HG03460 (cell line): ENCODE data around the gene DSCAML1.

Experiments
- ATAC-seq: cut with Tn5 transposase; IDR thresholded peaks from one replicate; pipeline ENCODE4 v1.9.1; 2021; ENCODE audit not compliant: unreplicated experiment

Gene DSCAML1

DNA sequence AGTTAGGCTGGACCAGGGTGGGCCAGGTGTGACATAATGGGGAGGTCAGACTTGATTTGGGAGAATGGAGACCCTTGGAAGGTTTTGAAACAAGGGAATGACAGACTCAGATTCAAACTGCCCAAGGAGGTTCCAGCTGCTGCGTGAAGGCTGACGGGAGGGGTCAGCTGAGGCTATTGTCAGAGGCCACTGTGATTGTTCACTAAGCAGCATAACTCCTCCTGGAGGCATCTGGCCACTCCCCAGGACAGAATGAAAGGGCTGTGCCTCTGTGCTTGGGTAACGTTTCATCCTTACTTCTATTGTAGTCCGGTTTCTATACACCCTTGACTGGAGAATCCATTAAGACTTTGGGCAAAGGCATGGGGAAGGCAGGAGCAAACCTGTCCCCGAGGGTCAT, 126.6 kb downstream of the DSCAML1 start:
- no peak for ATAC-seq

DNA sequence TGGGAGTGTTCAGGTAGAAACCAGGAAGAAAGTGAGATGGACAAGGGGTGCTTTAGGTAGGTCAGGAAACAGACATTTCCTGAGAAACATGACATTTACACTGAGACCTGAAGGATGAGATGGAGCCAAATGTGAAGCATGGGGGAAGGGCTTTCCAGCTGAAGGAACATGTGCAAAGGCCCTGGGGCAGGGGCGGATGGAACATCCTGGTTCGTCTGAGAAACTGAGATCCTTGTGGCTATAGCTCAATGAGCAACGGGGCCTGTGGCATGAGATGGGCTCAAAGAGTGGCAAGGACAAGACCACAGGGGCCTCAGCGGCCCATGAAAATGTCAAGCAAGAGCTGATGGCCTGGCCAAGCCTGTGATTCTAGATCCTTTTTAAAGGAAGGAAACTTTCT, 127.4 kb downstream of the DSCAML1 start:
- ATAC-seq, result no peak

DNA sequence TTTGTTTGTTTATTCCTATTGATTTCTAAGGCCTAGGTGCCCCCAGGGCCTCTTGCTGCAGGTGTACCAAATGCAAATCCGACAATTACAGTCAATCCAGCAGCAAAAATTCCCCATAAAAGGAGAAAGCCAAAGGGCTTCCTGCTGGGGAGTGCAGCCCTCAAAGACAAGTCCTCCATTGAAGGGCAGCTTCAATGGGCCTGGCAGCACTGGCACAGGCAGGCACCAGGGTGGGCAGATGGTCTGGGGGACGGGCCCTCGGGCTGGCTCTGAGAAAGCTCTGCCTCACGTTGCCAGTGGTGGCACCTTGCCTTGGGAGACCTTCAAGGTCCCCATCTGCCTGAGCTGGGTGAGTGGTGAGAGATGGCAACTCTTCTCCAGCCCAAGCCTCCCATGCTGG, 128.0 kb downstream of the DSCAML1 start:
- ATAC-seq, result no peak

- no peak for ATAC-seq
Measured at GRCh38 chr11:117668321-117668751, 128.7 kb downstream of the DSCAML1 start.

- ATAC-seq, result no peak
Measured at GRCh38 chr11:117664897-117665296, 132.1 kb downstream of the DSCAML1 start.

GRCh38 chr11:117663821-117664220, 133.2 kb downstream of the DSCAML1 start:
- ATAC-seq, result no peak

- ATAC-seq, result no peak
Measured at GRCh38 chr11:117663414-117663813, 133.6 kb downstream of the DSCAML1 start.

DNA sequence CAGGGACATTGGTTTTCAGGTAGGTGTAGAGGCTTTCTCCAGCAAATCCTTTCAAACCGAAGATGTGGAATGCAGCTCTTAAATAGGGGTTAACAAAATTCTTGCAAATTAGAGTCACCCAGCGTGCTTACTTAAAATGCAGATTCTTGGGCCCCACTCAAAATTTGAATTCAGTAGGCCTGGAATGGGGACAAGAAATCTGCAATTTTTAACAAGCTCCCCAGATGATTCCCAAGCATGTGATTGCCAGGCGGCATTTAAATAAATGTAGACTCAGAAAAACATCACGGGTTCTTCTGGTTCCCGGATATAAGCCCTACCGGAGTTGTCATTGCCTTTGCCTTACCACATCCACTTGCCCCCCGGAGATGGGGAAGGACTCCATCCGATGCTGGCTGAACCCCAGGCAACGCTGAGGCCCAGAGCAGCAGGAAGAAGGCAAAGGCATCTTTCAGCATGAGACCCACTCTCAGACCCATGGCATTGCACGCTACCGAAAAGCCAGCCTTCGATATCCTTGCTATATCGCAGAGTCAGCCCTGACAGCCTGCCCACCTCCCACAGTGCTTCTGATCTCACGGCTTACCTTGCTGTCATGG, 134.2 kb downstream of the DSCAML1 start:
- ATAC-seq, result no peak

DNA sequence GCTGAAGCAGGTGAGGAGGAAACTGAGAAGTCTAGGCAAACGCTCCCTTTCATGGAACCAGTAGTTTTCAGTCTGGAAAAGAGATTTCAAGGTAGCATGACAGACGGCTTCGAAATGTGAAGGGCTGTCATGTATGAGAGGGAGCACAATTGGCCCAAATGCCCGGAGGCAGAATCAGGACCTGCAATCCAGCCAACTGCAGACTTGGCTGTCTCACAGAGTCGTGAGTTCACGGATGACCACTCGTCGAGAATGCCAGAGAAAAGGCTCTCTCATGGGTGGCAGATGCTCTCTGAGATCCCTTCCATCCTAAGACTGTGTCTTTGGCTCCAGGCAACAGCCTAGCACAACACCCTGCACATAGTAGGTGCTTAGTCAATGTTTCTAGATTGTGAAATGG, 134.8 kb downstream of the DSCAML1 start:
- ATAC-seq, result no peak

DNA sequence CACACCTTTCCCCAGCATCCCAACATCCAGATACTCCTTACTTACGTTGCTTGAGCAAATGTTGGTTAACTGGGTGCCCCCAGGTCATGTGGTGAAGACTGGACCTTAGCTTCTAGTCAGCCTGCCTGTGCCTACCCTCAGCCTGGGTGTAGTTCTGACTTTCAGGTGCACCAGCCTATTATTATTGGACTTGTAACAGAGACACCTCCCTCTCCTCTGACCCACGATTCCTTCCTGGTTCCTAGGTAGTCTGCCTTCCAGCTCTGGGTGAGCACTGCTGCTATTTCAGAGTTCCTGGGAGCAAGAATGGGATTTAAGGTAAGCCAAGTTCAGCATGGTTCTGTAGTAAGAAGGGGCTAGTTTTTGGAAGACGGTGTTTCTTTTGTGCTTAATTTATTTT, 138.2 kb downstream of the DSCAML1 start:
- ATAC-seq, result no peak

- ATAC-seq, result no peak
Measured at GRCh38 chr11:117657794-117658193, 139.2 kb downstream of the DSCAML1 start.

- no peak for ATAC-seq
Measured at GRCh38 chr11:117654281-117655255, 142.4 kb downstream of the DSCAML1 start.

GRCh38 chr11:117652521-117652920, 144.5 kb downstream of the DSCAML1 start:
- no peak for ATAC-seq

- no peak for ATAC-seq
Measured at GRCh38 chr11:117649296-117650055, 147.5 kb downstream of the DSCAML1 start.

- no peak for ATAC-seq
Measured at GRCh38 chr11:117647872-117648271, 149.1 kb downstream of the DSCAML1 start.

DNA sequence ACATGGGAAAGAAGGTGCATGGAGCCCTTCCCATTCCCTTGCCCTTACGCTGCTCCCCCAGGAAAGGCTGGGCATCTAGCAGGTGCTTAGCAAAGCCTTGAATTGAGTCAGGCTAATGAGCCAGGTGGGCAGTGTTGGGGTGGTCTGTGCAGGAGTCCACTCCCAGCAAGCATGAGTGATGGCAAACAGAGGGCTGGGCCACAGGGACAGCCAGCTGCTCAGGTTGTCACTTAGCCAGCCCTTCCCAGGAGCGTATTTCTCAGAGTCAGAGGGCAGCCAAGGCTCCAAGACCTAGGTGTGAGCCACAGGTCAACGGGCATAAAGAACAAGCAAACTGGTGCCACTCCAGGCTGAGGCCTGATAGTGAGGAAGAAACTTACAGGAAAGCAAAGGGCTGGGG, 149.8 kb downstream of the DSCAML1 start:
- no peak for ATAC-seq

GRCh38 chr11:117646411-117646810, 150.6 kb downstream of the DSCAML1 start:
- no peak for ATAC-seq

GRCh38 chr11:117644403-117645155, 152.4 kb downstream of the DSCAML1 start:
- ATAC-seq, result no peak

- ATAC-seq, result no peak
Measured at GRCh38 chr11:117643606-117644300, 153.3 kb downstream of the DSCAML1 start.

- ATAC-seq, result no peak
Measured at GRCh38 chr11:117642835-117643234, 154.2 kb downstream of the DSCAML1 start.
